ENCODE data around the gene IFT122. TPM values are rescaled to one million over a fixed set of nuclear protein-coding genes. Genes with fewer than 3 reads are reported as not detected.

Gene IFT122
- total RNA-seq, 1 donor from 2014 or later, result 20.6 TPM

- Mint-ChIP-seq H3K4me1 (ENCODE audit: low read depth, unreplicated experiment) (peaks cover 6% of the 10 kb centered on the region), H3K27me3 (ENCODE audit: unreplicated experiment) (peaks cover 7% of the 10 kb centered on the region)
These were observed 92.2 kb downstream of the IFT122 start for GRCh38 chr3:129532261-129532660.

GRCh38 chr3:129533406-129533805, 93.4 kb downstream of the IFT122 start:
- no peak for TF ChIP-seq CTCF (IDR thresholded peaks at IDR 0.05; ENCODE audit: partially characterized antibody, unreplicated experiment)
- H3K9me3 Mint-ChIP-seq (ENCODE audit: unreplicated experiment), result peaks cover 3% of the 10 kb centered on the region
- no peak for DNase-seq
- H3K27me3 Mint-ChIP-seq (ENCODE audit: unreplicated experiment), result peaks cover 7% of the 10 kb centered on the region
- peaks cover 3% of the 10 kb centered on the region for H3K4me1 Mint-ChIP-seq (ENCODE audit: low read depth, unreplicated experiment)
- no peak overlapping the region for H3K4me3 Mint-ChIP-seq (ENCODE audit: unreplicated experiment)
- H3K27ac Mint-ChIP-seq (ENCODE audit: unreplicated experiment), result no peak overlapping the region
- no peaks in the 10 kb centered on the region for H3K36me3 Mint-ChIP-seq (ENCODE audit: unreplicated experiment)

More at GRCh38 chr3:129532261-129532660, 92.2 kb downstream of the IFT122 start:
- no peak for DNase-seq
- no peaks in the 10 kb centered on the region for H3K36me3 Mint-ChIP-seq (ENCODE audit: unreplicated experiment)
- peaks cover 3% of the 10 kb centered on the region for H3K9me3 Mint-ChIP-seq (ENCODE audit: unreplicated experiment)
- TF ChIP-seq CTCF (IDR thresholded peaks at IDR 0.05; ENCODE audit: partially characterized antibody, unreplicated experiment), result no peak
- no peak overlapping the region for H3K4me3 Mint-ChIP-seq (ENCODE audit: unreplicated experiment)
- no peak overlapping the region for H3K27ac Mint-ChIP-seq (ENCODE audit: unreplicated experiment)

DNA sequence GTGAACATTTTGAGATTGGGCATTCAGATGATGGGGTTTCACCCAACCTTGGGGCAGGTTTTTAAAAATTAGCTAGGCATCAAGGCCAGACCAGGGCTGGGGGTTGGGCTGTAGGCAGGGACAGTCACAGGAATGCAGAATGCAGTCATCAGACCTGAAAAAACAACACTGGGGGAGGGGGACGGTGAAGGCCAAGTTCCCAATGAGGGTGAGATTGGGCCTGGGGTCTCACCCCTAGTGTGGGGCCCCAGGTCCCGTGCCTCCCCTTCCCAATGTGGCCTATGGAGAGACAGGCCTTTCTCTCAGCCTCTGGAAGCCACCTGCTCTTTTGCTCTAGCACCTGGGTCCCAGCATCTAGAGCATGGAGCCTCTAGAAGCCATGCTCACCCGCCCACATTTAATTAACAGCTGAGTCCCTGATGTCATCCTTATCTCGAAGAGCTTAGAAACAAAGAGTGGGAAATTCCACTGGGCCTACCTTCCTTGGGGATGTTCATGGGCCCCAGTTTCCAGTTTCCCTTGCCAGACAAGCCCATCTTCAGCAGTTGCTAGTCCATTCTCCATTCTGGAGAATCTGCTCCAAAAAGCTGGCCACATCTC, 94.5 kb downstream of the IFT122 start:
- H3K36me3 Mint-ChIP-seq (ENCODE audit: unreplicated experiment), result no peaks in the 10 kb centered on the region
- H3K27ac Mint-ChIP-seq (ENCODE audit: unreplicated experiment), result no peak overlapping the region
- no peak overlapping the region for H3K4me3 Mint-ChIP-seq (ENCODE audit: unreplicated experiment)
- DNase-seq, result no peak
- H3K9me3 Mint-ChIP-seq (ENCODE audit: unreplicated experiment), result peaks cover 5% of the 10 kb centered on the region
- no peak for TF ChIP-seq CTCF (IDR thresholded peaks at IDR 0.05; ENCODE audit: partially characterized antibody, unreplicated experiment)
- peaks cover 6% of the 10 kb centered on the region for H3K4me1 Mint-ChIP-seq (ENCODE audit: low read depth, unreplicated experiment)
- H3K27me3 Mint-ChIP-seq (ENCODE audit: unreplicated experiment), result peaks cover 7% of the 10 kb centered on the region

- no peak for TF ChIP-seq CTCF (IDR thresholded peaks at IDR 0.05; ENCODE audit: partially characterized antibody, unreplicated experiment)
- Mint-ChIP-seq H3K27me3 (ENCODE audit: unreplicated experiment) (peaks cover 7% of the 10 kb centered on the region), H3K4me1 (ENCODE audit: low read depth, unreplicated experiment) (peaks cover 8% of the 10 kb centered on the region), H3K27ac (ENCODE audit: unreplicated experiment) (no peak overlapping the region), H3K9me3 (ENCODE audit: unreplicated experiment) (peaks cover 5% of the 10 kb centered on the region), H3K36me3 (ENCODE audit: unreplicated experiment) (no peaks in the 10 kb centered on the region), H3K4me3 (ENCODE audit: unreplicated experiment) (no peak overlapping the region)
- no peak for DNase-seq
These were observed 95.1 kb downstream of the IFT122 start for GRCh38 chr3:129535075-129535474.

DNA sequence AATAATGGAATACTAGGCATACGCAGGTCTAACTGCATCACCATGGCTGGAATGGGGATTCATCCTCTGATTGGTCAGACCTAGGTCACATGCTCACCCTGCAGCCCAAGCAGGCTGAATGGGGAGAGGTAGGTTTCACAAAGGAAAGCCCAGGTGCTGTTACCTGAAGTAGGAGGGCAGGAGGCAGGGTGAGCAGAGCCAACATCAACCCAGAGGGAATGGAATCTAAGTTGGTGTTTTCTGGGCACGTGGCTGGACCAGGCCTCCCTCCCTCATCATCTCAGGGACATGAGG, 96.3 kb downstream of the IFT122 start:
- no peaks in the 10 kb centered on the region for H3K36me3 Mint-ChIP-seq (ENCODE audit: unreplicated experiment)
- no peak overlapping the region for H3K27ac Mint-ChIP-seq (ENCODE audit: unreplicated experiment)
- peaks cover 8% of the 10 kb centered on the region for H3K9me3 Mint-ChIP-seq (ENCODE audit: unreplicated experiment)

More for the DNA sequence above, 96.3 kb downstream of the IFT122 start:
- H3K27me3 Mint-ChIP-seq (ENCODE audit: unreplicated experiment), result peaks cover 6% of the 10 kb centered on the region
- peaks cover 8% of the 10 kb centered on the region for H3K4me1 Mint-ChIP-seq (ENCODE audit: low read depth, unreplicated experiment)
- H3K4me3 Mint-ChIP-seq (ENCODE audit: unreplicated experiment), result no peak overlapping the region
- DNase-seq, result no peak
- no peak for TF ChIP-seq CTCF (IDR thresholded peaks at IDR 0.05; ENCODE audit: partially characterized antibody, unreplicated experiment)

Measured in glutamatergic neuron (in vitro differentiated cells).